Measurements from ENCODE around the gene PDGFD.

DNA sequence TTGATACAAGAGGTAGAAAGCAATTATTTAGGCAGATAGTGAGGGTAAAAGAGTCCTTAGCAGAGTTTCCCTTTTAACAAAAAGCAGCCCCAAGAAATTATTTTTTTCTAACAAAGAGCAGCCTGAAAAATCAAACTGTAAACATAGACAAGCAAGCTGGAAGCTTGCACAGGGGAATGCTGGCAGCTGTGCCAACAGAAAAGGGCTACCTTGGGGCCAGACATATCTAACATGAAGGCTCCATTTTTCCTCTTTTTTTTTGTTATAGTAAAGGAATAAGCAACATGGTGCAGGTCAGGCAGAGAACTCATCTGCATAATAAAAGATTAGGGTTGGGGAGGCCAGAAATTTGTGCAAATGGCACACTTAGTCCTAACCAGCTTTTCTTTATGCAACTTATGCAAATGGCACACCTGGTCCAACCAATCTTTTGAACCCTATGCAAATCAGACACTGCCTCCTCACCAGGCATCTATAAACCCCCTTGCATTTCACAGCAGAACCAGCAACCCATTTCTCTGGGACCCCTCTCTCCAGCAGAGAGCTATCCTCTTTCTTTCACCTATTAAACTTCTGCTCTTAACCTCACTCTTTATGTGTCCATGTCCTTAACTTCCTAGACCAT lies 41.8 kb downstream of the PDGFD start:
- TF ChIP-seq ELF1 (IDR thresholded peaks at IDR 0.05) (no peak), GATA2 (CRISPR knock-in tag; IDR thresholded peaks at IDR 0.05) (no peak), CTCF (IDR thresholded peaks at IDR 0.05) (no peak)
